Neural cell (in vitro differentiated cells): ENCODE results near the gene MARCHF9. TPM values are rescaled to one million over a fixed set of nuclear protein-coding genes. Genes with fewer than 3 reads are reported as not detected.

ENCODE experiments used
- H2AFZ ChIP-seq: fragments of 200-600, 300-800 bp; sonication (generic), shearing (Covaris generic); 2 replicates; pipeline ENCODE4 v1.6.0; 2014; ENCODE audit warnings: low read depth, mild to moderate bottlenecking, antibody characterized with exemption, low read length, moderate library complexity
- H3F3A ChIP-seq: fragments of 200-600 bp; shearing (Covaris generic); 2 replicates; pipeline ENCODE4 v1.6.1; 2016; ENCODE audit warnings: mild to moderate bottlenecking, moderate library complexity, mixed read lengths, antibody characterized with exemption, low read length; ENCODE audit not compliant: insufficient read depth, poor library complexity, severe bottlenecking
- H3K27ac ChIP-seq: fragments of 200-600, 300-800 bp; sonication (generic), shearing (Covaris generic); 2 replicates; pipeline ENCODE4 v1.5.1; 2014; ENCODE audit warnings: mild to moderate bottlenecking, low read length, moderate library complexity
- H3K27me3 ChIP-seq: fragments of 300-800, 200-600 bp; sonication (generic), shearing (Covaris generic); 2 replicates; pipeline ENCODE4 v1.6.0; 2014; ENCODE audit warnings: mild to moderate bottlenecking, low read depth, low read length, moderate library complexity; ENCODE audit not compliant: insufficient read depth
- H3K36me3 ChIP-seq: fragments of 300-800, 200-600 bp; sonication (generic), shearing (Covaris generic); 2 replicates; pipeline ENCODE4 v1.5.1; 2014; ENCODE audit warnings: mild to moderate bottlenecking, antibody characterized with exemption, low read length, moderate library complexity; ENCODE audit not compliant: insufficient read depth
- H3K4me2 ChIP-seq: fragments of 300-800, 200-600 bp; sonication (generic), shearing (Covaris generic); 2 replicates; pipeline ENCODE4 v1.6.0; 2014; ENCODE audit warnings: mild to moderate bottlenecking, low read length
- H3K4me3 ChIP-seq: fragments of 300-800, 200-600 bp; sonication (generic), shearing (Covaris generic); 2 replicates; pipeline ENCODE4 v1.5.1; 2014; ENCODE audit warnings: mild to moderate bottlenecking, low read length, moderate library complexity
- H3K79me2 ChIP-seq: fragments of 200-600 bp; shearing (Covaris generic); replicated peaks from 2 replicates; pipeline ENCODE4 v1.6.0; 2014; ENCODE audit warnings: mild to moderate bottlenecking, low read length, moderate library complexity; ENCODE audit not compliant: insufficient read depth
- H3K9ac ChIP-seq: fragments of 300-800, 200-600 bp; sonication (generic), shearing (Covaris generic); 2 replicates; pipeline ENCODE4 v1.6.1; 2016; ENCODE audit warnings: mild to moderate bottlenecking, low read length, mixed read lengths
- H3K9me2 ChIP-seq: fragments of 200-600 bp; shearing (Covaris generic); 2 replicates; pipeline ENCODE4 v1.6.1; 2016; ENCODE audit warnings: mild to moderate bottlenecking, low read length, mixed read lengths; ENCODE audit not compliant: insufficient read depth
- H3K9me3 ChIP-seq: fragments of 200-600, 300-800 bp; sonication (generic), shearing (Covaris generic); 2 replicates; pipeline ENCODE4 v1.6.1; 2016; ENCODE audit warnings: mild to moderate bottlenecking, mixed run types, low read length, moderate library complexity, mixed read lengths
- H4K20me1 ChIP-seq: fragments of 200-600 bp; shearing (Covaris generic); 2 replicates; pipeline ENCODE4 v1.6.1; 2016; ENCODE audit warnings: mild to moderate bottlenecking, mixed run types; ENCODE audit not compliant: insufficient read depth
- EP300 ChIP-seq: fragments of 450-650 bp; conservative IDR thresholded peaks from 2 replicates; pipeline ENCODE4 v1.6.1; 2014; ENCODE audit warnings: antibody characterized with exemption, mild to moderate bottlenecking, moderate library complexity; ENCODE audit not compliant: poor library complexity, severe bottlenecking
- EZH2 ChIP-seq: fragments of 200-600, 300-800 bp; shearing (Covaris generic), sonication (generic); IDR thresholded peaks from 2 replicates; pipeline ENCODE4 v1.6.1; 2014; ENCODE audit warnings: antibody characterized with exemption, low read length, borderline replicate concordance, mild to moderate bottlenecking; ENCODE audit not compliant: insufficient read depth, poor library complexity, severe bottlenecking
- MXI1 ChIP-seq: fragments of 450-650 bp; conservative IDR thresholded peaks from 2 replicates; pipeline ENCODE4 v1.6.1; 2014; ENCODE audit warnings: antibody characterized with exemption, mild to moderate bottlenecking; ENCODE audit not compliant: poor library complexity, severe bottlenecking
- POLR2AphosphoS5 ChIP-seq: IDR thresholded peaks from 2 replicates; pipeline ENCODE4 v1.6.1; 2012
- RAD21 ChIP-seq: fragments of 450-650 bp; conservative IDR thresholded peaks from 2 replicates; pipeline ENCODE4 v1.6.1; 2014; ENCODE audit warnings: antibody characterized with exemption, mild to moderate bottlenecking, moderate library complexity
- SMC3 ChIP-seq: fragments of 450-650 bp; conservative IDR thresholded peaks from 2 replicates; pipeline ENCODE4 v1.6.1; 2014; ENCODE audit warnings: antibody characterized with exemption, mild to moderate bottlenecking, moderate library complexity; ENCODE audit not compliant: poor library complexity
- TAF1 ChIP-seq: IDR thresholded peaks from 2 replicates; pipeline ENCODE4 v1.6.1; 2012; ENCODE audit warnings: low read depth
- polyA plus RNA-seq: library from polyadenylated mRNA; depleted of rRNA; stranded (reverse); fragments of >200 nt; gene quantifications from 2 replicates; pipeline ENCODE4 v1.2.3, GENCODE V29; 2014
- TF ChIP-seq, protein P1 (sequence below): IDR thresholded peaks from 2 replicates; pipeline ENCODE4 v1.6.1; 2012; ENCODE audit warnings: borderline replicate concordance
- TF ChIP-seq, protein P2 (sequence below): fragments of 450-650 bp; IDR thresholded peaks from 2 replicates; pipeline ENCODE4 v1.5.1; 2014; ENCODE audit warnings: antibody characterized with exemption, mild to moderate bottlenecking, moderate library complexity; ENCODE audit not compliant: poor library complexity, severe bottlenecking

Gene MARCHF9
- polyA plus RNA-seq, 1 donor from 2014 or later: 34.5 TPM

GRCh38 chr12:57795354-57795753 lies 40.5 kb downstream of the MARCHF9 start:
- Histone ChIP-seq H3K9me2 (no peaks in the 10 kb centered on the region), H3K27ac (no peak overlapping the region), H3K4me3 (no peak overlapping the region), H3K4me2 (no peak overlapping the region), H3K27me3 (no peaks in the 10 kb centered on the region), H3K79me2 (no peaks in the 10 kb centered on the region), H3K9me3 (no peaks in the 10 kb centered on the region), H3K9ac (no peak overlapping the region), H3F3A (no peaks in the 10 kb centered on the region), H4K20me1 (no peaks in the 10 kb centered on the region), H2AFZ (no peak overlapping the region), H3K36me3 (no peaks in the 10 kb centered on the region)
- TF ChIP-seq TAF1 (no peak), SMC3 (no peak), POLR2AphosphoS5 (no peak), EZH2 (no peak), RAD21 (no peak), MXI1 (no peak), EP300 (no peak)
- TF ChIP-seq, protein P1, sequence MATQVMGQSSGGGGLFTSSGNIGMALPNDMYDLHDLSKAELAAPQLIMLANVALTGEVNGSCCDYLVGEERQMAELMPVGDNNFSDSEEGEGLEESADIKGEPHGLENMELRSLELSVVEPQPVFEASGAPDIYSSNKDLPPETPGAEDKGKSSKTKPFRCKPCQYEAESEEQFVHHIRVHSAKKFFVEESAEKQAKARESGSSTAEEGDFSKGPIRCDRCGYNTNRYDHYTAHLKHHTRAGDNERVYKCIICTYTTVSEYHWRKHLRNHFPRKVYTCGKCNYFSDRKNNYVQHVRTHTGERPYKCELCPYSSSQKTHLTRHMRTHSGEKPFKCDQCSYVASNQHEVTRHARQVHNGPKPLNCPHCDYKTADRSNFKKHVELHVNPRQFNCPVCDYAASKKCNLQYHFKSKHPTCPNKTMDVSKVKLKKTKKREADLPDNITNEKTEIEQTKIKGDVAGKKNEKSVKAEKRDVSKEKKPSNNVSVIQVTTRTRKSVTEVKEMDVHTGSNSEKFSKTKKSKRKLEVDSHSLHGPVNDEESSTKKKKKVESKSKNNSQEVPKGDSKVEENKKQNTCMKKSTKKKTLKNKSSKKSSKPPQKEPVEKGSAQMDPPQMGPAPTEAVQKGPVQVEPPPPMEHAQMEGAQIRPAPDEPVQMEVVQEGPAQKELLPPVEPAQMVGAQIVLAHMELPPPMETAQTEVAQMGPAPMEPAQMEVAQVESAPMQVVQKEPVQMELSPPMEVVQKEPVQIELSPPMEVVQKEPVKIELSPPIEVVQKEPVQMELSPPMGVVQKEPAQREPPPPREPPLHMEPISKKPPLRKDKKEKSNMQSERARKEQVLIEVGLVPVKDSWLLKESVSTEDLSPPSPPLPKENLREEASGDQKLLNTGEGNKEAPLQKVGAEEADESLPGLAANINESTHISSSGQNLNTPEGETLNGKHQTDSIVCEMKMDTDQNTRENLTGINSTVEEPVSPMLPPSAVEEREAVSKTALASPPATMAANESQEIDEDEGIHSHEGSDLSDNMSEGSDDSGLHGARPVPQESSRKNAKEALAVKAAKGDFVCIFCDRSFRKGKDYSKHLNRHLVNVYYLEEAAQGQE: no peak
- TF ChIP-seq, protein P2, sequence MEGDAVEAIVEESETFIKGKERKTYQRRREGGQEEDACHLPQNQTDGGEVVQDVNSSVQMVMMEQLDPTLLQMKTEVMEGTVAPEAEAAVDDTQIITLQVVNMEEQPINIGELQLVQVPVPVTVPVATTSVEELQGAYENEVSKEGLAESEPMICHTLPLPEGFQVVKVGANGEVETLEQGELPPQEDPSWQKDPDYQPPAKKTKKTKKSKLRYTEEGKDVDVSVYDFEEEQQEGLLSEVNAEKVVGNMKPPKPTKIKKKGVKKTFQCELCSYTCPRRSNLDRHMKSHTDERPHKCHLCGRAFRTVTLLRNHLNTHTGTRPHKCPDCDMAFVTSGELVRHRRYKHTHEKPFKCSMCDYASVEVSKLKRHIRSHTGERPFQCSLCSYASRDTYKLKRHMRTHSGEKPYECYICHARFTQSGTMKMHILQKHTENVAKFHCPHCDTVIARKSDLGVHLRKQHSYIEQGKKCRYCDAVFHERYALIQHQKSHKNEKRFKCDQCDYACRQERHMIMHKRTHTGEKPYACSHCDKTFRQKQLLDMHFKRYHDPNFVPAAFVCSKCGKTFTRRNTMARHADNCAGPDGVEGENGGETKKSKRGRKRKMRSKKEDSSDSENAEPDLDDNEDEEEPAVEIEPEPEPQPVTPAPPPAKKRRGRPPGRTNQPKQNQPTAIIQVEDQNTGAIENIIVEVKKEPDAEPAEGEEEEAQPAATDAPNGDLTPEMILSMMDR: no peak

DNA sequence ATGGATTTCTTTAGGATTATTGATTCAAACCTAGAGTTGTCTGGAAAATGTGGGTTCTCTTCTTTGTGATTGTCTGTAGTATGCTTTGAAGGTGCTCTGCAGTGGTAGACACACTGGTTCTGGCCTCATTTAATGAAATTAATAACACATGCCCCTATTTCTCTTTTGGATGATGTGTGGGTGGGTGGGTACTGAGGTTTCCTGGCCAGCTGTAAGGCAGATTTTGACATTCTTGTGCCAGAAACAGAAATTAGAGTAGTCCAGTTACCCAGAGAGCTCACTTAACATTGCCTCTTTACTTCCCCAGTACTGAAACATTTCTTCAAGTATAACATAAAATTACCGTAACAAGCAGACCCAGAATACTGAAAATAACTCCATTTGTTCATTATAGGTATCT lies 42.1 kb downstream of the MARCHF9 start:
- Histone ChIP-seq H3K79me2 (no peaks in the 10 kb centered on the region), H3K9me2 (no peaks in the 10 kb centered on the region), H3F3A (no peaks in the 10 kb centered on the region), H3K36me3 (no peaks in the 10 kb centered on the region), H4K20me1 (no peaks in the 10 kb centered on the region), H3K9me3 (no peaks in the 10 kb centered on the region), H3K9ac (no peak overlapping the region), H2AFZ (no peak overlapping the region), H3K4me3 (no peak overlapping the region), H3K4me2 (no peak overlapping the region), H3K27me3 (no peaks in the 10 kb centered on the region), H3K27ac (no peak overlapping the region)
- TF ChIP-seq SMC3 (no peak), POLR2AphosphoS5 (no peak), MXI1 (no peak), RAD21 (no peak), EZH2 (no peak), TAF1 (no peak), EP300 (no peak)
- TF ChIP-seq, protein P1: no peak
- TF ChIP-seq, protein P2: no peak
